Heart left ventricle (tissue), 16 donors: ENCODE data around the gene PIGR. TPM values are rescaled to one million over a fixed set of nuclear protein-coding genes. Genes with fewer than 3 reads are reported as not detected.

Experiments used
- ATAC-seq, 4 donors: fragments of 200-7000 bp; cut with Tn5 transposase; one replicate each; pipeline ENCODE4 v1.9.1; 2020 to 2022; ENCODE audit warnings: moderate library complexity in 4 of 4, mild to moderate bottlenecking in 3 of 4, moderate number of reproducible peaks in 1 of 4
- DNase-seq, 5 donors: peaks; one replicate each; pipeline ENCODE4 v3.0.0-alpha.2; 2020
- H3K27ac ChIP-seq, 12 donors: fragments of 200-600 bp; sonication (generic) in 4 of 12; one replicate each; pipeline versions ENCODE4 v1.5.0 to v1.8.0; 2016 to 2022; ENCODE audit warnings: mild to moderate bottlenecking in 2 of 12
- H3K27me3 ChIP-seq, 9 donors: fragments of 200-600 bp; sonication (generic) in 2 of 9; one replicate each; pipeline versions ENCODE4 v1.5.1 to v1.8.0; 2016 to 2022; ENCODE audit warnings: mild to moderate bottlenecking in 3 of 9
- H3K36me3 ChIP-seq, 9 donors: fragments of 200-600 bp; sonication (generic) in 2 of 9; one replicate each; pipeline versions ENCODE4 v1.5.0 to v1.8.0; 2018 to 2022; ENCODE audit warnings: mild to moderate bottlenecking in 2 of 9
- H3K4me1 ChIP-seq, 12 donors: fragments of 200-600 bp; sonication (generic) in 4 of 12; one replicate each; pipeline versions ENCODE4 v1.5.0 to v1.8.0; 2016 to 2022; ENCODE audit warnings: mild to moderate bottlenecking in 3 of 12
- H3K4me3 ChIP-seq, 12 donors: fragments of 200-600 bp; sonication (generic) in 4 of 12; one replicate each; pipeline versions ENCODE4 v1.5.0 to v1.8.0; 2017 to 2022; ENCODE audit warnings: mild to moderate bottlenecking in 9 of 12, moderate library complexity in 4 of 12
- H3K9me3 ChIP-seq, 12 donors: fragments of 200-600 bp; sonication (generic) in 4 of 12; one replicate each; pipeline versions ENCODE4 v1.5.0 to v1.8.0; 2016 to 2022; ENCODE audit warnings: mild to moderate bottlenecking in 1 of 12
- POLR2A ChIP-seq, 2 donors: fragments of 450-650 bp; IDR thresholded peaks; one replicate each; pipeline ENCODE4 v1.6.1; 2017; ENCODE audit warnings: antibody characterized with exemption in 2 of 2, mild to moderate bottlenecking in 2 of 2, moderate library complexity in 2 of 2
- WGBS, 4 donors: extraction: QIAGEN DNeasy Blood & Tissue Kit in 2 of 4; methylation state at CpG; one replicate each; pipeline versions ENCODE4 v1.1.5 to v1.1.7; 2013 to 2018; 5-methylcytosine and 5-hydroxymethylcytosine counted together
- intact Hi-C, 10 donors: fragments of 100-400 bp; cut with DNase I; formaldehyde crosslinking; loops; one replicate each; pipeline versions ENCODE4 v1.11.1 to v1.14.2; 2022
- polyA plus RNA-seq, 2 donors: library from polyadenylated mRNA; stranded (reverse); fragments of 200-250 nt; gene quantifications; one replicate each; pipeline ENCODE4 v1.2.3, GENCODE V29; 2013
- total RNA-seq, 9 donors: library from RNA; depleted of rRNA in 2 of 9; stranded (reverse); fragments of >200 nt in 2 of 9; fragmentation: NEBNext Ultra II Directional in 3 of 9; extraction: Animal tissue kit (Norgen Biotek cat#: 25700) in 3 of 9; gene quantifications; one replicate each; pipeline versions ENCODE4 v1.1.0 to v1.2.4, GENCODE V29; 2016 to 2023
- TF ChIP-seq, protein P1 (sequence below), 12 donors: fragments of 200-600 bp; sonication (generic) in 4 of 12; IDR thresholded peaks; one replicate each; pipeline versions ENCODE4 v1.5.0 to v1.8.0; 2018 to 2022; ENCODE audit warnings: antibody characterized with exemption in 12 of 12, mild to moderate bottlenecking in 5 of 12
- donor health status: ischemic (EF 13 %, LVEDD 7.1; RV severe dilation, severe dysfunction).
- donor health status: healthy with polysubstance abuse.
- donor health status: DM: no; HTN: yes; CAD: no.
- donor health status: DM: no; HTN: no; CAD: no.
- donor health status: ischemic (EF 25% LVEDD 6.9; RV normal size, moderate dysfunction).
- donor health status: ischemic (EF 25% LVEDD 5.7; RV mildly dilated, moderate dysfunction).
- donor health status: healthy.
- donor health status: DM: yes; HTN: yes; CAD: no.
- donor health status: ischemic (EF 35%, LVEDD 5.7; RV mildly dilated, moderate dysfunction).
- donor health status: nonischemic (EF 11% LVEDD 7.7; RV severe dilation, severe dysfunction).
- donor health status: DM: yes; HTN: yes; CAD: no.
- donor health status: PGD.
- donor health status: ischemic (EF 29% LVEDD 5.4; RV normal size, mild dysfunction).
- donor health status: nonischemic (EF 23%, LVEDD 6.1; RV moderate dilation, normal function).

Gene PIGR
- total and polyA plus RNA-seq, 11 donors, result 0.04 to 0.64 (median 0.45) TPM; not detected in 7

DNA sequence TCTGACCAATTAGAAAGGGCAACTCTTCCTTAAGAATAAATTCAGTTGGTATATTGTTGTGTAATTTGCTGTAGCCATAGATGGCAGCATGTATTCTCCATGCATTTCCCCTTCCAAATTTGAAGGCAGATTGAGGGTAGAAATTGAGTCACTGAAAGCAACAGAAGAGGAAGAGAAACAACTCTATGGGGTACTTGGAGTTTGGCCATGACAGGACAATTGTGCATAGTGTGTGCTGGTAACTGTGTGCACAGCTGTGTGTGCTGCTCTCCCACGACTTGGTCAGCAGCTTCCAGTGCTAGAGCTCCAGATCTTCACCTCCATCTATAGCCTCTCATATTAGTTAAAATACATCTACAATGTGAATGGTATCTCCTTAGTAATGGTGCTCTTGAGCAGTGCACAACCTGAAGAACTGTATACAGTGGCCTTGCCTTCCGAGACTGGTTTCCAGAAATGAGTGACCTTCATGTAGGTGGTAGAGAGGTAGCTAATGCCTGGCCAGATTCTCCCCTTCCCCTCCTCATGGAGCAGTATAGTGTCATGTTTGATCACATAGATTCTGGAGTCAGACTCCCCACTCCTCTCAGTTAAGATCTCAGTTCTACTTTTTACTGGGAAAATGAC lies 24.9 kb upstream of the PIGR start:
- TF ChIP-seq POLR2A (IDR thresholded peaks at IDR 0.05), result no peak
- TF ChIP-seq, protein P1, sequence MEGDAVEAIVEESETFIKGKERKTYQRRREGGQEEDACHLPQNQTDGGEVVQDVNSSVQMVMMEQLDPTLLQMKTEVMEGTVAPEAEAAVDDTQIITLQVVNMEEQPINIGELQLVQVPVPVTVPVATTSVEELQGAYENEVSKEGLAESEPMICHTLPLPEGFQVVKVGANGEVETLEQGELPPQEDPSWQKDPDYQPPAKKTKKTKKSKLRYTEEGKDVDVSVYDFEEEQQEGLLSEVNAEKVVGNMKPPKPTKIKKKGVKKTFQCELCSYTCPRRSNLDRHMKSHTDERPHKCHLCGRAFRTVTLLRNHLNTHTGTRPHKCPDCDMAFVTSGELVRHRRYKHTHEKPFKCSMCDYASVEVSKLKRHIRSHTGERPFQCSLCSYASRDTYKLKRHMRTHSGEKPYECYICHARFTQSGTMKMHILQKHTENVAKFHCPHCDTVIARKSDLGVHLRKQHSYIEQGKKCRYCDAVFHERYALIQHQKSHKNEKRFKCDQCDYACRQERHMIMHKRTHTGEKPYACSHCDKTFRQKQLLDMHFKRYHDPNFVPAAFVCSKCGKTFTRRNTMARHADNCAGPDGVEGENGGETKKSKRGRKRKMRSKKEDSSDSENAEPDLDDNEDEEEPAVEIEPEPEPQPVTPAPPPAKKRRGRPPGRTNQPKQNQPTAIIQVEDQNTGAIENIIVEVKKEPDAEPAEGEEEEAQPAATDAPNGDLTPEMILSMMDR (IDR thresholded peaks at IDR 0.05), result no peak
- WGBS, 4 donors, result 64 to 88% (median 81%) methylated on average over 2 of the region's 2 CpGs
- no peaks in the 10 kb centered on the region for H3K9me3 ChIP-seq
- no peak overlapping the region for H3K4me3 ChIP-seq
- DNase-seq, result no peak
- H3K27ac ChIP-seq, result no peak overlapping the region
- intact Hi-C loops, result loop anchor here in 3 of 10 donors (10.0 kb wide), 3 partner anchors 336 to 366 kb away; partner anchors contain the start of gene DYRK3 (in 1 of the 3)
- H3K4me1 ChIP-seq, result peaks cover 0 to 45% (median 0%) of the 10 kb centered on the region in 12 donors
- peaks cover 0 to 20% (median 0%) of the 10 kb centered on the region in 9 donors for H3K27me3 ChIP-seq
- ATAC-seq, result peak in 1 of 4 donors; percentile 28
- no peaks in the 10 kb centered on the region for H3K36me3 ChIP-seq

DNA sequence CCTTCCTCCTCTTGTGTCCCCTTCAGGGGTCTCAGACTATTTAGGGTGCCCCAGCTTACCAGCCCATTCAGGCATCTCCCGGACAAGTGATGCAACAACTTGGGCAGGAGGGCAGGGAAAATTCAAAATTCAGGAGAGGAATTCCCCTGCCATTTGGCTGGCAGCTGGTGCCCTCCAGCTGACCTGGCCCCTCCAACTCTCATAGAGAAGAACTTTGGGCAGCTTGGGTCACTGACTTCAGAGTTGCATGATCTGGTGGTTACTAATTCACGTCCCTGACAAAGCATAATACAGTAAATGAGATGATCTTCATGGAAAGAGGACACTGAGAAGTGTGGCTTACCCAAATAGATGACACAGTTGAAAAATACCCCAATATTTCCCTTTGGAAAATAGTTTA lies 24.2 kb upstream of the PIGR start, which contains the start of gene FCAMR:
FCAMR (minus strand) TSS at position 15 of the 400 bp plus-strand sequence. CDS start 335 bp downstream, outside the sequence.
- H3K27ac ChIP-seq, result no peak within 1 kb of the TSS
- no peak for DNase-seq
- no peaks in the 10 kb centered on the region for H3K9me3 ChIP-seq
- H3K4me3 ChIP-seq, result no peak within 1 kb of the TSS
- intact Hi-C loops, result loop anchor here in 3 of 10 donors (10.0 kb wide), 3 partner anchors 336 to 366 kb away; partner anchors contain the start of gene DYRK3 (in 1 of the 3)
- H3K4me1 ChIP-seq, result peaks cover 0 to 45% (median 0%) of the 10 kb centered on the region in 12 donors
- ATAC-seq, result no peak
- TF ChIP-seq POLR2A (IDR thresholded peaks at IDR 0.05), result no peak
- TF ChIP-seq, protein P1 (IDR thresholded peaks at IDR 0.05), result no peak
- peaks cover 0 to 21% (median 0%) of the 10 kb centered on the region in 9 donors for H3K27me3 ChIP-seq
- 82 to 83% (median 83%) methylated on average over 2 of the region's 2 CpGs for WGBS, 4 donors
- no peaks in the 10 kb centered on the region for H3K36me3 ChIP-seq

DNA sequence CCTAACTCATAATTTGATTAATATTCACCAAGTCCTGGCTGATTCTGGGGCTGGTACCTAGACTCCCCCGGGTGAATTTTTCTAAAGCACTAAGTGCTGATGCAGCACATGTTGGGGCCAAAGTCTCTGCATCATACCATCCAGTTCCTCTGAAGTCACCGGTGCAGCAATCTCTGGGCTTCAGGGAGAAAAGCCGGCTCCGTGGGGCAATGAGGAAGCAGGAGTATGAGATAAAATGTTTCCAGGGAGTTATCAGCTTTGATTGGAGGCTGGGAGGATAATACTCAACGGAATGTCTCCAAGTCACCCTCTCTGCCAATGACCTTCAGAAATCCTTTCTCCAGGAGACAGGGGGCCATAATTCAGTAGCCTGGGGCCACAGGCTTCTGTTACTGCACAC lies 22.8 kb upstream of the PIGR start:
- H3K36me3 ChIP-seq, result no peaks in the 10 kb centered on the region
- intact Hi-C loops, result no loop called here
- H3K4me3 ChIP-seq, result no peak overlapping the region
- peaks cover 0 to 24% (median 0%) of the 10 kb centered on the region in 9 donors for H3K27me3 ChIP-seq
- DNase-seq (no peak), ATAC-seq (no peak)
- 27 to 34% (median 29%) methylated on average over 5 of the region's 5 CpGs for WGBS, 4 donors
- peaks cover 0 to 45% (median 0%) of the 10 kb centered on the region in 12 donors for H3K4me1 ChIP-seq
- no peaks in the 10 kb centered on the region for H3K9me3 ChIP-seq
- no peak overlapping the region for H3K27ac ChIP-seq
- TF ChIP-seq POLR2A (IDR thresholded peaks at IDR 0.05), result no peak
- TF ChIP-seq, protein P1 (IDR thresholded peaks at IDR 0.05), result no peak

DNA sequence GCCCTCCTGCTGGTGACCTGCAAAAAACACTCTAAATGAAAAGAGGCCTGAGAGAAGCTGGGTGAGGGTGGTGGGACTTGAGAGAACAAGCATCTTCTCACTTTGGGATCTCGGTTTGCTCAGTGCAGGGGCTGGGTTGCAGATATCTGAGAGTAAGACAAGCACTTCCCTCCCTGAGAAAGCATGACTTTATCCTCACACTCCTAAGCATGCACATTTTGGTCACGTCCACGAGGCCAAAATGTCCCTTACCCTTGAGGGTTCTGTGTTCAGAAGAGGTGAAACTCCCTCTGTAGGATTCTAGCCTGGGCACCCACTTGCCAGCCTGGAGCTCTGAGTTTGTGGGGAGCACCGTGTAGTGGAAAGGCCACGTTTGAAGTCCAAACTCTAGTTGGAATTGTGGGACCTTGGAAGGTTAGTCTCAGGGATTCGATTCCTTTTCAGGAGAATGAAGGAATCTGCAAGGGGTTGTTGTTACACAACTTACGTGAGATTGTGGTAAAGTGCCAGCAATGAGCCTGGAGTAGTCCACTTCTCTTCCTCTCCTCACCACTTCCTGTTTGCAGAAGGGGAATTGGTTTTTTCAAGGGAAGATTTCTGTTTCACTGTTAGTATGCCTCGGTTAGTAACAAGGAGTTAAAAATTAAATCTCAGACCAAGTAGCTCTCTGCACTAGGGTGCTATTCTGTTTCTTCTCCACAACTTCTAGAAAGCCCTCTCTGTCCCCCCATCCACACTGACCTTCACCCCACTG lies 21.0 kb upstream of the PIGR start:
- TF ChIP-seq, protein P1 (IDR thresholded peaks at IDR 0.05), result no peak
- no peak for TF ChIP-seq POLR2A (IDR thresholded peaks at IDR 0.05)
- H3K27ac ChIP-seq, result peak overlapping the region in 1 of 12 donors; percentile 15
- H3K9me3 ChIP-seq, result no peaks in the 10 kb centered on the region
- intact Hi-C loops, result no loop called here
- no peaks in the 10 kb centered on the region for H3K36me3 ChIP-seq
- DNase-seq (no peak), ATAC-seq (peak in 2 of 4 donors; percentile 37 to 44)
- no peak overlapping the region for H3K4me3 ChIP-seq
- WGBS, 4 donors, result 61 to 72% (median 69%) methylated on average over 8 of the region's 8 CpGs
- H3K4me1 ChIP-seq, result peaks cover 0 to 55% (median 0%) of the 10 kb centered on the region in 12 donors
- H3K27me3 ChIP-seq, result peaks cover 0 to 24% (median 0%) of the 10 kb centered on the region in 9 donors
